HG03103 (cell line): Measurements from ENCODE around the gene PSME3IP1.

ENCODE experiments used
- ATAC-seq: cut with Tn5 transposase; IDR thresholded peaks from one replicate; pipeline ENCODE4 v1.9.1; 2021; ENCODE audit warnings: low read depth; ENCODE audit not compliant: unreplicated experiment

Gene PSME3IP1

GRCh38 chr16:57104706-57105105 is 81.1 kb downstream of the PSME3IP1 start:
- no peak for ATAC-seq

- ATAC-seq = no peak
Measured at GRCh38 chr16:57102888-57103851, 82.7 kb downstream of the PSME3IP1 start.
